GM12878 (cell line): ENCODE measurements around the gene CGN. TPM values are rescaled to one million over a fixed set of nuclear protein-coding genes. Genes with fewer than 3 reads are reported as not detected.

ENCODE experiments used
- ATAC-seq: fragments of 200-7000 bp; cut with Tn5 transposase; 3 replicates; pipeline ENCODE4 v1.9.1; 2020; ENCODE audit warnings: mild to moderate bottlenecking, moderate library complexity
- BruUV-seq: library from RNA; stranded (reverse); fragments of 400-500 nt; replicated peaks from 2 replicates; lab custom pipeline; 2021; lab: Mats Ljungman, UMichigan
- CTCF ChIA-PET: fragments of 300-600 bp; sonication (Branson Sonifier 250); formaldehyde crosslinking; extraction: SDS; loops from one replicate; lab custom pipeline; 2021; ENCODE audit warnings: inconsistent platforms; lab: Yijun Ruan, JAX
- POLR2A ChIA-PET: fragments of 350-600 bp; formaldehyde crosslinking; extraction: SDS; loops from one replicate; lab custom pipeline; 2021; ENCODE audit warnings: inconsistent platforms; lab: Charles Lee
- RAD21 ChIA-PET: fragments of 300-600 bp; sonication (Branson Sonifier 250); formaldehyde crosslinking; loops from one replicate; lab custom pipeline; 2023; ENCODE audit warnings: antibody characterized with exemption; ENCODE audit not compliant: unreplicated experiment; lab: Charles Lee
- SMC1A ChIA-PET: fragments of 300-600 bp; sonication (Branson Sonifier 250); formaldehyde crosslinking; loops from one replicate; lab custom pipeline; 2023; ENCODE audit not compliant: unreplicated experiment, uncharacterized antibody; lab: Charles Lee
- DNase-seq: peaks from one replicate; pipeline ENCODE4 v3.0.0-alpha.2; 2011; ENCODE audit warnings: low read depth, low spot score
- FAIRE-seq: peaks from 3 replicates; lab custom pipeline; 2011; peaks lifted over from hg19 to GRCh38; lab: Jason Lieb, UNC
- H2AFZ ChIP-seq: 2 replicates; pipeline ENCODE4 v1.6.0; 2011; ENCODE audit warnings: low read depth, low read length, control low read depth; ENCODE audit not compliant: control insufficient read depth
- H3K27ac ChIP-seq: 2 replicates; pipeline ENCODE4 v1.5.1; 2011; ENCODE audit warnings: control low read depth; ENCODE audit not compliant: control insufficient read depth, insufficient read depth
- H3K27me3 ChIP-seq, 2 experiments: replicated peaks in 1 of 2; 2 replicates each; pipeline versions ENCODE4 v1.6.0 to v1.6.1; 2011; ENCODE audit warnings: low read length in 1 of 2; ENCODE audit not compliant: control insufficient read depth in 2 of 2, insufficient read depth in 2 of 2
- H3K36me3 ChIP-seq, 2 experiments: 2 replicates each; pipeline ENCODE4 v1.5.1; 2011; ENCODE audit warnings: low read length in 1 of 2; ENCODE audit not compliant: control insufficient read depth in 2 of 2, insufficient read depth in 2 of 2
- H3K4me1 ChIP-seq: 2 replicates; pipeline ENCODE4 v1.6.1; 2011; ENCODE audit warnings: mild to moderate bottlenecking, low read length, moderate library complexity, mixed read lengths; ENCODE audit not compliant: control insufficient read depth, insufficient read depth
- H3K4me2 ChIP-seq: 2 replicates; pipeline ENCODE4 v1.6.0; 2011; ENCODE audit warnings: control low read depth; ENCODE audit not compliant: control insufficient read depth, insufficient read depth
- H3K4me3 ChIP-seq: fragments of 200-600 bp; sonication (generic); 2 replicates; pipeline ENCODE4 v1.5.1; 2016
- H3K79me2 ChIP-seq: 2 replicates; pipeline ENCODE4 v1.6.0; 2011; ENCODE audit warnings: low read length; ENCODE audit not compliant: control insufficient read depth, insufficient read depth
- H3K9ac ChIP-seq: 2 replicates; pipeline ENCODE4 v1.8.0; 2011; ENCODE audit warnings: low read length, control low read depth, mixed read lengths; ENCODE audit not compliant: control insufficient read depth, insufficient read depth
- H3K9me3 ChIP-seq: replicated peaks from 3 replicates; pipeline ENCODE4 v1.5.1; 2011; ENCODE audit warnings: mild to moderate bottlenecking, low read length; ENCODE audit not compliant: control insufficient read depth, insufficient read depth
- H4K20me1 ChIP-seq: 2 replicates; pipeline ENCODE4 v1.6.0; 2011; ENCODE audit not compliant: control insufficient read depth, insufficient read depth
- ATF3 ChIP-seq: IDR thresholded peaks from 2 replicates; pipeline ENCODE4 v1.6.1; 2011; ENCODE audit warnings: low read depth, mild to moderate bottlenecking, low read length, moderate library complexity, borderline replicate concordance; ENCODE audit errors: extremely low read depth
- CBX5 ChIP-seq: sonication (generic); IDR thresholded peaks from 2 replicates; pipeline ENCODE4 v1.6.1; 2016; ENCODE audit warnings: low read depth, moderate library complexity, mild to moderate bottlenecking, inconsistent platforms
- CHD1 ChIP-seq: IDR thresholded peaks from 2 replicates; pipeline ENCODE4 v1.6.1; 2012; ENCODE audit warnings: low read depth, low read length, improper control_type of control experiment
- ESRRA ChIP-seq: IDR thresholded peaks from 2 replicates; pipeline ENCODE4 v1.6.1; 2012; ENCODE audit warnings: mild to moderate bottlenecking, low read length, improper control_type of control experiment
- HCFC1 ChIP-seq: fragments of 150-350 bp; IDR thresholded peaks from 2 replicates; pipeline ENCODE4 v1.6.1; 2014; ENCODE audit warnings: low read length
- JUNB ChIP-seq: IDR thresholded peaks from 2 replicates; pipeline ENCODE4 v1.6.1; 2016; ENCODE audit warnings: antibody characterized with exemption, mild to moderate bottlenecking
- KDM1A ChIP-seq: fragments of 200-600 bp; sonication (generic); IDR thresholded peaks from 2 replicates; pipeline ENCODE4 v1.6.1; 2016; ENCODE audit warnings: borderline replicate concordance
- NBN ChIP-seq: fragments of 450-650 bp; IDR thresholded peaks from 2 replicates; pipeline ENCODE4 v1.6.1; 2016
- NFXL1 ChIP-seq: fragments of 450-650 bp; IDR thresholded peaks from 2 replicates; pipeline ENCODE4 v1.6.1; 2017; ENCODE audit warnings: antibody characterized with exemption, mild to moderate bottlenecking, borderline replicate concordance
- PAX8 ChIP-seq: fragments of 450-650 bp; IDR thresholded peaks from 2 replicates; pipeline ENCODE4 v1.6.1; 2017; ENCODE audit warnings: mild to moderate bottlenecking, moderate library complexity
- SIX5 ChIP-seq: IDR thresholded peaks from 2 replicates; pipeline ENCODE4 v1.6.1; 2011; ENCODE audit warnings: mild to moderate bottlenecking, low read depth, low read length, moderate library complexity; ENCODE audit not compliant: severe bottlenecking
- SMAD1 ChIP-seq: fragments of 450-650 bp; IDR thresholded peaks from 2 replicates; pipeline ENCODE4 v1.6.1; 2018; ENCODE audit warnings: mild to moderate bottlenecking, low read depth; ENCODE audit not compliant: partially characterized antibody
- TAF1 ChIP-seq: IDR thresholded peaks from 2 replicates; pipeline ENCODE4 v1.6.1; 2011; ENCODE audit warnings: mild to moderate bottlenecking, low read depth, low read length, borderline replicate concordance
- ZBED1 ChIP-seq: IDR thresholded peaks from 2 replicates; pipeline ENCODE4 v1.6.1; 2016; ENCODE audit warnings: borderline replicate concordance
- WGBS: methylation state at CpG from one replicate; pipeline ENCODE4 v1.1.6; 2016; ENCODE audit warnings: low lambda C conversion rate; ENCODE audit not compliant: insufficient replicate concordance, insufficient coverage; ENCODE audit errors: missing lambda C conversion rate; 5-methylcytosine and 5-hydroxymethylcytosine counted together
- in situ Hi-C: fragments of 300-500 bp; cut with MboI; formaldehyde crosslinking; loops from 9 replicates; pipeline ENCODE4 v1.14.3; 2018; ENCODE audit warnings: mixed read lengths
- intact Hi-C: fragments of 100-400 bp; cut with micrococcal nuclease; formaldehyde crosslinking; loops from one replicate; pipeline ENCODE4 v1.14.2; 2022; ENCODE audit not compliant: unreplicated experiment
- polyA plus RNA-seq, 11 experiments: library from polyadenylated mRNA; depleted of rRNA in 4 of 11; unstranded in 6 of 11; stranded (reverse) in 5 of 11; fragments of >200 nt; fragmentation: Nextera tagmentation in 4 of 11; fragmentation: Illumina TruSeq in 1 of 11; extraction: Ambion mirVana in 4 of 11; extraction: Trizol in 1 of 11; gene quantifications; 1 replicate in 1 of 11; 2 replicates in 10 of 11; pipeline versions ENCODE4 v1.2.1 to v1.2.3, GENCODE V29; 2011 to 2016; ENCODE audit warnings: inconsistent platforms in 2 of 11, missing spikeins in 2 of 11, low read depth in 1 of 11
- total RNA-seq, 4 experiments: library from RNA; depleted of rRNA in 3 of 4; stranded (reverse); fragments of >200 nt in 3 of 4; fragmentation: Illumina TruSeq in 1 of 4; extraction: Trizol in 1 of 4; gene quantifications; 2 replicates each; pipeline versions ENCODE4 v1.2.1 to v1.2.3, GENCODE V29; 2013 to 2021

CGN gene
- total and polyA plus RNA-seq, 10 of the 15 experiments (the other 5 are each of a cell fraction or from before 2014, with no cell fraction given), result 0.11 to 6.5 (median 3.4) TPM

GRCh38 chr1:151508833-151509232 is 2.4 kb upstream of the CGN start:
- no peak overlapping the region for H3K4me3 ChIP-seq
- ChIA-PET POLR2A (no interaction called here), RAD21 (no interaction called here), CTCF (no interaction called here), SMC1A (no interaction called here)
- ATAC-seq (no peak), FAIRE-seq (no peak), DNase-seq (no peak)
- H3K9me3 ChIP-seq, result no peaks in the 10 kb centered on the region
- H3K27ac ChIP-seq, result no peak overlapping the region
- BruUV-seq, result no TSS peak
- intact Hi-C loops (no loop called here), in situ Hi-C loops (no loop called here)
- H3K4me1 ChIP-seq, result peaks cover 22% of the 10 kb centered on the region
- peaks cover 6 to 7% of the 10 kb centered on the region in 2 experiments for H3K27me3 ChIP-seq
- H3K36me3 ChIP-seq, result no peaks in the 10 kb centered on the region
- H3K9ac ChIP-seq, result no peak overlapping the region
- TF ChIP-seq JUNB, result no peak
- TF ChIP-seq NFXL1, result no peak
- TF ChIP-seq ESRRA, result no peak
- TF ChIP-seq HCFC1, result no peak
- no peak for TF ChIP-seq ZBED1
- no peak for TF ChIP-seq KDM1A
- no peak for TF ChIP-seq ATF3
- TF ChIP-seq SIX5, result no peak
- TF ChIP-seq NBN, result no peak
- TF ChIP-seq TAF1, result no peak
- no peak for TF ChIP-seq SMAD1
- no peak for TF ChIP-seq CHD1
- no peak for TF ChIP-seq CBX5
- TF ChIP-seq PAX8, result no peak
- H3K4me2 ChIP-seq, result no peak overlapping the region
- H2AFZ ChIP-seq, result no peak overlapping the region
- no peaks in the 10 kb centered on the region for H3K79me2 ChIP-seq
- 69% methylated on average over 6 of the region's 6 CpGs for WGBS
- no peaks in the 10 kb centered on the region for H4K20me1 ChIP-seq
